Erythroblast (primary cell): ENCODE data around the gene LHX4.

Experiments
- DNase-seq, 2 experiments: peaks; one replicate each; lab custom pipeline; 2025; lab: John Stamatoyannopoulos, UW
- GATA1 ChIP-seq: IDR thresholded peaks from 2 replicates; pipeline ENCODE4 v1.6.1; 2011; ENCODE audit warnings: low read depth, mild to moderate bottlenecking, control low read depth, low read length, moderate library complexity
- POLR2A ChIP-seq: IDR thresholded peaks from 2 replicates; pipeline ENCODE4 v1.6.1; 2011; ENCODE audit warnings: mild to moderate bottlenecking, low read length

LHX4 gene

DNA sequence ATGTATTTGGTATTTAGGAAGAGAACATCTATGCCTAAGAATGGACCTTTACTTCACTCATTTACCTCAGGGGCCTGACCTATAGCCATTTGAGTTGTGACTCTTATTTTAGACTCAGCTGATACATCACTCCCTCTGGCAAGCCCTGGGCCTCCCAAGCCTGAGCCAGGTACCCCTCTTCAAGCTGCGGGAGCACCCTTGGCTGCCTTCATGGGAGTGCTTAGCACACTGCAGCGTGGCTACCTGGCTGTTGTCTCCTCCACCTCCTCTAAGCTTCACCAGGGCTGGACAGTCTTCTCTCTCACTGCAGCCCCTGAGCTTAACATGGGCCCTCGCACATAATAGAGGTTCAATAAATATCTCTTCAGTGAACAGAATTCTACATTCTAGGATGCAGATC, 23.5 kb upstream of the LHX4 start:
- DNase-seq = no peak
- TF ChIP-seq POLR2A (no peak), GATA1 (no peak)

DNA sequence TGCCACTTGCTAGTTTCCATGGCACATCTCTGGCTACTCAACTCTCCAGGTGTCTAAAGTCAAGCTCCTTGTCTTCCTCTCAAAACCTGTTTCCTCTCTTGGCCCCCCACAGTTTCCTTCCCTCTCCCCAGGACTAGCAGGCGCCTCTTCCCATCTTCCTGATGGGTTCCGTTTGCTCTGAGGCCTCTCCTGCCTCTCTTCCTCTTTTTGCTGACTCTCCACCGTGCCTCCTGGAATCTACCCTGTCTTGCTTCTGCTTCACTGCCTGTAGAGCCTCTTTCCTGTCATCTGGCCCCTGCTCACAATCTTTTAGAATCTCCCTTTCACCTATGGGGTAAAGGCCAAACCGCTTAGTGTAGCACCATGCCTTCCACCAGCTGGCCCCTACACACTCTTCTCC, 21.8 kb upstream of the LHX4 start:
- TF ChIP-seq POLR2A (no peak), GATA1 (no peak)
- DNase-seq = no peak

DNA sequence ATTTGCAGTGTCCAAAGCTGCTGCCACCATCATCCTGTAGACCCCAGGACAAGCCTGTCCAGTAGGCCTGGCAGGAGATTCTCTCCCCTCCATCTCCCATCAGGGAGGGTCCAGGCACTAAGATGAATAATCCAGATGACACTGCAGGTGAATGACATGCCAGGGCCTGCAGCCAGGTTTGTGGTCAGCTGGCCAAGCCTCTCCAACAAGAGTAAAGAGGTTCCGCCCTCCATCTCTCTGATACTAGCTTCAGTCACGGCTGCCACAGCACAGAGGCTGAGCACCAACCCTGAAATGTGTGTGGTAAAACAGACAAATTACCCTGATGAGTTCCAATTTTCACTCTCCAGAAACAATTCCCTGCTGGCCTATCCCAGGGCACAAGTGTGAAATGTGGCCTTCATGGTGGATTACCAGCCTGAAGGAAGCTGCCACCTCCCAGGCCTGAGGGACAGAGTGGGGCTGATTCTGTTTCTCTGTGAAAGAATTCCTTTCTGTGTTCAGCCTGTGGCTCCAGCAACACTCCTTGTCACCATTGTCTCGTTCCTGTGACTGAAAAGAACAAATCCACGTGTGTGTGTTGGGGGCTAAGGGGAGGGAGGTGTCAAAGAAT, 19.9 kb upstream of the LHX4 start:
- TF ChIP-seq POLR2A = no peak
- no peak for DNase-seq

DNA sequence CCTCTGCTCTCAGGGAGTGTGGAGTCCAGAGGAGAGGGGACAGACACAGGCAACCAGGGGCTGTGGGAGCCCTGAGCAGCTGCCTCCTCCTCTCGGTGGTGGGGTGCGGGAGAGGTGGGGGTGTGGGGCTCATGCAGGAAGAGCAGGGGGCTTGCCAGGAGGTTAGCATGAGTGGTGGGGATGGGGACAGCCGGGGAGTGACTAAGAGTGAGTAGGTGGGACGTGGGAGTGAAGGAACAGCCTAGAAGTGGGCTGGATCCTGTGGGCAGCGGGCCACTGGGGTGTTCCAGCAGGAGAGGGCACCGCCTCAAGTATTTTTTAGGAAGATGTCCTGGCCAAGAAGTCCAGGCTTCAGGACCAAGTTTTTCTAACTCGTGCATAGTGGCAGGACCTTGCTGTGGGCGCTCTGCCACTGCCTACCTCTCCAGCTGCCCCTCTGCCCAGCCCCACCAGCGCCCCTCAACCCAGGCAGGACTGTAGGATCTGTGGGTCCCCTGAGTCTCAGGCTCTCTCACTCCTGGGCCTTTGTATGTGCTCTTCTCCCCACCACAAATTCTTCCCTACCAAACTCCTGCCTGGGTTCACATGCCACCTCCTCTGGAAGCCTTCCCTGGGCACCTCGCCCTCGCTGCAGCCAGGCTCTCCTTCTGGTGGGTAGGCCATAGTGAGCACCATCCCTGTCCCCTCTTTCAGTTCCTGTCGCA, 18.8 kb upstream of the LHX4 start:
- TF ChIP-seq POLR2A (no peak), GATA1 (no peak)
- DNase-seq = no peak

DNA sequence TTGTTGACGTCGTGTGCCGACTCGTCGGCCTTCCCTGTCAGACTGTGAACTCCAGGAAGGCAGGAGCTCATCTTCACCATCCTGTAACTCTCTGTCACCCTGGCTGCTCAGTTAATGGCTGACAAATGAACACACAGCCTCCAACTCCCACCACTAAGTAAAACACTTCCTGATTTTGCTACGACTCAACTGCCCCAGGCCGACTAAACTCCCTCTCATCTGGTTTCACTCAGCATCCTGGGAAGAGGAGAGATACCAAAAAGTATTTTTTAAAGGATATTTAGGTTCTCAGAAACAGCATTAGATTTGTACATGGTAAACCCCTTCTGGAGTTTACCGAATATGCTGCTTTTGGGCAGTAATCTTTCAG, 18.2 kb upstream of the LHX4 start:
- no peak for TF ChIP-seq GATA1
- no peak for TF ChIP-seq POLR2A
- no peak for DNase-seq

DNA sequence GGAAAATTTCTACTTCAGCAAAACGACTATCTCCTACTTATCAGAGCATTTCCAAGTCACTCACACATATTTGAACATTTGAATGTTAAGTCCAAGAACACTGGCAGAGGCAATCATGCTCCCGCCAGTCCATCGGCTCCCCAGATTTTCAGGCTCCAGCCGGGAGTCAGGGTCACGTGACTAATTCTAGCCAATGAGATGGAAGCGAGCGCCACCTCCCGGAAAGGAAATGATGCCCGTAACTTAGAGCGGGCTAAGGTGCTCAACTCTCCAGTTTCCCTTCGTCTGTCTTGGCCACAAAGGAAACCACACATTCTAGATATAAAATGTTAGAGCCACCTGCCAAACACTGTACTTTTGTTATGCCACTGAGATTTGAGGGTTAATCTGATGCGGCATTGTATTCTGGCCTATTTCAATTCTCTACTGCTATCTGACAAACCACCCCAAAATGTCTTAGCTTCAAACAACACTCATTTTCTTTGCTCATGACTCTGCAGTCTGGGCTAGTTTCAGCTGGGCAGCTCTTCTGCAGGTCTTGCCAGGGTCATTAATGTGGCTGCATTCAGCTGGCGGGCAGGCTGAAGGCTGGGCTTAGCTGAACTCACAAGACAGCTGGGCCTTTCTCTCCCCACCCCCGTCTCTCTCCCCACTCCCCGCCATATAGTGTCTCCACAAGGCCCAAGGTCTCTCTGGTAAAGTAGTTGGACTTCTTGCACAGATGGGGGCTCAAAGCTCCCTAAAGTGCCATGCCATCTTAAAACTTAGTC, 16.5 kb upstream of the LHX4 start:
- no peak for TF ChIP-seq GATA1
- TF ChIP-seq POLR2A = no peak
- peak in 1 of 2 experiments; percentile 12 for DNase-seq

DNA sequence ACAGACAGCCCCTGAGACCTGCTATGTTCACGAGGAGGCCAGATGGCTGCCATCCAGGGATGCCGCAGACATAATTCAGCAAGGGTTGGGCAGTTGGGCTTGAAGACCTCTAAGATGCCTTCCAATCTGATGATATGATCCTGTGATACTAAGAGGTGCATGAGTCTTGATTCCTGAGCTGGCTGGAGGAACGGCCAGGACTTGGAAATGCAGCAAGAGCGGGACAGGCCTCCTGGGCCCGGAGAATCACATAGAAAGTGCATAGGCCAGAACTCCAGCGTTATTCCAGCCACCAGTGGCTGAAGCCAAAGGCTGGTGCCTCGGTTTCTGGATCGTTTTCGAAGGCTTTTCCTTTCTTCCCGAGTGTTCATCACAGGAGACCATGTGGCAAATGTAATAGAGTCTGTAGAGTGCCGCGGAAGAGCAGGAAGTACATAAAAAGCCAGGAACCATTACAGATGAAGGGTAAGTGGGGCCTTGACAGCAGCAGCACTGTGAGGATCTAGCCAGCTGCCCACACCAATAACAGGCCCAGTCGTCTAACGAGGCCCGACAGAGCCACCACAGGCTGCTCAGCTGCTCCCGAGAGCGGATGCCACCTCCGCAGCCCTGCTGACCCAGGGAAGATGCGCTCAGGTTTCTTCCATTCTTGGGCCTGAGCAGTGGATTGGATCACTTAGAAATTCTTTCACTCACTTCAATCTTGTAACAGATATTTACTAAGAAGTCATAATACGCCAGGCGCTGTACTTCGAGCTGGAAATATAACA, 14.0 kb upstream of the LHX4 start:
- TF ChIP-seq POLR2A (no peak), GATA1 (no peak)
- no peak for DNase-seq

DNA sequence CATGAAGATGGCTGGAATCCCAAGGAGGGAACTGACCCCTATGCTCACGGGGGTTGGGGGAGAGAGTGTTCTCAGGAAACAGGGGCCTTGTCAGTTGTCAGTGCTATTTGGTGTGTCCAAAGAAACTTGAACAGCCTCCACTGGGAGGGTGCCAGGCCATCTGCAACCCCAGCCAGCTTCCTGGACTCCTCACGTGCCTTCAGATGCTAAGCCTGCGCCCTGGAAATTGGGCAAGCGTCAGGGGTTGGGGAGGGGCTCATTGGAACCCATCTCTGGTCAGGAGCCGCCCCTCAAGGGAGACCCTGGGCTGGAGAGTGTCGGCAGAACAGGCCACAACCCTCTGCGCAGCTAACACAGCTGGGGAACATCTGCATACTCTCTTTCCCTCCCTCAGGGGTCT, 13.1 kb upstream of the LHX4 start:
- no peak for TF ChIP-seq POLR2A
- TF ChIP-seq GATA1 = no peak
- DNase-seq = no peak

DNA sequence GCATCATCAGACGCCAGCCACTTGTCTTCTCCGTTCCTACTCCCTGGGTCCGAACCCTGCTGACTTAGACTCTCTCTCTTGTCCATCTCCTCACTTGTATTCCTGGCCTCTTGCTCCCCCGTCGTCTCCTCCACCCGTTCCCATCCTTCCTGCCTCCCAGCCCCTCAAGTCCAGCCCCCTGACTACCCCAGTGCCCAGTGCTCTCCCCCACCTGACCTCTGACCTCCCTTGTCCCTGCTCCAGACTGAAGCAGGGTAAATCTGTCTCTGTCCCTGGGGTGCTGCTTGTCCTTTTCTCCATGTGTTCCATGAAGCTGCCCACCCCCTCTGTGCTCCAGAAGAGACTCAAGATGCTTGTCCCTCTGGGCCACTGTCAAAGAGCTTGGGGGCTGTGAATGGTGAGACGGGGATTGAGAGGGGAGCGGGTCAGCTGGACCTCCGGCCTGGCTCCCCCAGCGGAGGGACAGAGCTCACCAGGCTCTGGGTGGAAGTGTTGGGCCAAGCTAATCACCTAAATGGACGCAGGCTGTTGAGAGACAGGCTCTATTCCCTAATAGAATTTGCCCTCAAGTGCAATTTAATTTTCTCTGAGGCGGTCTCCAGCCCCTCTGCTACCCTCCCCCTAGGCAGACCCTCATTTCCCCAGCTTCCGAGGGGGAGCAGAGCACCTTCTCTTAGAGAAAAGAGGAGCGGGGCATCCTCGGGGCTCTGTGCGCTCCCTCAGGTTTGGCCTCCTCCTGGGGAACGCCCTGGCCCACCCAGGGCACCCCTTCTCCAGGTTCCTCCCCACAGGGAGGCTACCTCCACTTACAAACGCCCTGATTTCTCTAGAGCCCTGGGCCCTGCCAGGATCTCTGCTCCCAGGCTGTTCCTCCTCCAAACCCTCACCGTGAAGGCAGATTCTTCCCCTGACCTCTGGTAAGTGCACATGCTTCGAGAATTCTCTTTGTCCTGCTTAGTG, 11.0 kb upstream of the LHX4 start:
- DNase-seq = no peak
- TF ChIP-seq GATA1 = no peak

DNA sequence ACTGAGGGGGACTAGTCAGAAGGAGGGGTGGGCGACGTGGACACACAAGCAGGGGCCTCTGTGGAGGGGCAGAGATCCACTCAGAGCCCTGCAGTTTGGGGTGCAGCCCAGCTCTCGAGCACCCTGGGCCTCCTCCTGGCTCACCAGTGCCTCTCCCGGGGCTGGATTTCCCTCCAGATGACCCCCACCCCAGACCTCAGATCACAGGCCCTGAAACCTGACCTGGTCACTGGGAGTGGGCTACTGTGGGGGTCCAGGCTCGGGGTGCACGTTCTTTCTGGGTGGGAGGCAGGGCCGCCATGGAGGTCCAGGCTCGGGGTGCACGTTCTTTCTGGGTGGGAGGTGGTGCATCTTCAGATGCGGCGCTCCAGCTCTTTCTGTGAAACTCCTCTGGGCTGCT, 10.3 kb upstream of the LHX4 start:
- no peak for DNase-seq
- TF ChIP-seq GATA1 = no peak
- TF ChIP-seq POLR2A = no peak

DNA sequence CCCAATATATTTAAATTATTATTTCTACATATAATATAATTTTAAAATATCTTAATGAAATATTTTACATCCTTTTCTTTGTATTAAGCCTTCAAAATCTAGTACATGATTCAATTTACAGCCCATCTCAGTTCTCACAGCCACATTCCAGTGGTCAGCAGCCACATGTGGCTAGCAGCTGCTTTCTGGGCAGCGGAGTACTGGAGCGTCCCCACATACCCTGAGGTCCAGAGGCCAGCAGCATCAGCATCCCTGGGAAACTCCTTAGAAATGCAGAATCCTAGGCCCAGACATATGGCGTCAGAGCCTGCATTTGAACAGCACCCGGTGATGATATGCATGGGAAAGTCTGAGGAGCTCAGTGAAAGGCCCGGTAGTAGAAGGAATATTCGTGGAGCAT, 8.6 kb upstream of the LHX4 start:
- TF ChIP-seq POLR2A = no peak
- TF ChIP-seq GATA1 = no peak
- no peak for DNase-seq

DNA sequence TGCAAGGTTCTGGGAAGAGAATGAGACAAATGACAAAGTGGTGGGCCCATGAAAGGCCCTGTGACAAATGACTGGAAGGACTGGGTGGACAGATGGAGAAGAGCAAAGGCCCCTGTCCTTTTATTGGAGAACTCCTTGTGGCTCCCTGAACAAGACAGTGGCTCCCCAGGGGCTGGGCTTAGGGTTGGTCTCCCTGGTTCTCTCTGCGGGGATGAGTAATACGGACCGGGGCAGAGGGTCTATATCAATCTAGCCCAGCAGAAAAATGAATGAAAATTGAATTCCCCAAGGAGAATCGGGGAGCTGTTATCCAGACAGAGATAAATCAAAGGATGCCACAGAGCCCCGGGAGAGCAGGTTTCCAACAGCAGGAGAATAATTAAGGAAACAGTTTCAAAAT, 5.2 kb upstream of the LHX4 start:
- TF ChIP-seq POLR2A (no peak), GATA1 (no peak)
- no peak for DNase-seq

DNA sequence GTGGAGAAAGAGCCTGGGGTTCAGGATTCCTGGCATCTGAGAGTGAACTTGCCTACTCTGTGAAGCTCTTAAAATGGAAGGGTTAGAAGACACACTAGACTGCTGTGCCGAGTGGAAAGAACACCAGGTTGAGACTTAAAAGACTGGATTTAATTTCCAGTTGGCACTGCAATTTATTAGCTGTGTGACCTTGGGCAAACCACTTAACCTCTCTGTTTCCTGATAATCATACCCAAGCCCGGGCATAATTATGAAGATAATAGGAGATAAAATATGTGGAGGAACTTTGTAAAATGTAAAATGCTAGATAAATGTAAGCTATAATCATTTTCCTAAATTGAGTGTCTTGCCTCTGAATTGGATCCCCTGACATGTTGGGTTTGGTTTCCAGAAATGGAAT, 4.7 kb upstream of the LHX4 start:
- no peak for DNase-seq
- TF ChIP-seq POLR2A (no peak), GATA1 (no peak)
